Measurements from ENCODE around the gene ARHGAP44. TPM values are rescaled to one million over a fixed set of nuclear protein-coding genes. Genes with fewer than 3 reads are reported as not detected.
A peak's percentile ranks its signal among the peaks of the same experiment; 100 is the strongest.

Gene ARHGAP44
- total RNA-seq, 2 experiments from 2014 or later: 13.7 to 19.9 TPM

DNA sequence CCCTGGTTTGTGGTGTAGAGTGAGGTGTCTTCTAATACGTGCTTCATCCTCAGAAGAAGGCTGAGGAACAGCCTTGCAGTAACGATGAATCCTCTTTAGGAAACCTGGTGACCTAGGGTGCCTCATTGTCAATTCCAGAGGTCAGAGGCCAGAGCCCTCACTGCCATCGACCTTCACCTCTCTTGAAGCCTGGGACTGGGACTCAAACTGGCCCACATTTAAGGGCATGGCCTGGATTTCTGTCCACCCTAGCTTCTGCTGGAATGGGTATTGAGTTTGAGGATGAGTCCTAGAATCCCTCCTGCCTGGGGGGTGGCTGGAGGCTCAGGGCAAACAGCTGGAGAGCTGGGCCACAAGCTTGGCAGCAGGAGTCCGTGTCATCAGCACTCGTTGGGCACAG, 189.9 kb downstream of the ARHGAP44 start:
- BruUV-seq (replicated peaks): no TSS peak
- Histone ChIP-seq H3K9me2 (ENCODE audit: insufficient read depth, low read length) (no peaks in the 10 kb centered on the region), H2AFZ (ENCODE audit: low read length) (no peak overlapping the region), H3K4me1 (ENCODE audit: insufficient read depth, low read length, poor library complexity, severe bottlenecking) (peaks cover 8% of the 10 kb centered on the region), H4K20me1 (ENCODE audit: insufficient read depth, low read length) (no peaks in the 10 kb centered on the region), H3K4me3 (ENCODE audit: low read depth, low read length, poor library complexity, severe bottlenecking) (no peak overlapping the region), H3K36me3 (ENCODE audit: insufficient read depth, low read length) (0 out of 2 replicates have a peak, but pooled peaks cover 4% of the 10 kb centered on the region), H3K9me3 (ENCODE audit: low read length) (no peaks in the 10 kb centered on the region), H3K27ac (ENCODE audit: low read depth, low read length, poor library complexity, severe bottlenecking) (no peak overlapping the region), H3K79me2 (ENCODE audit: insufficient read depth, low read depth, low read length) (no peaks in the 10 kb centered on the region), H3K4me2 (ENCODE audit: low read length) (no peak overlapping the region)
- no peak for TF ChIP-seq EZH2phosphoT487 (IDR thresholded peaks at IDR 0.05; ENCODE audit: borderline replicate concordance, low read depth, low read length)
- TF ChIP-seq, protein P1, sequence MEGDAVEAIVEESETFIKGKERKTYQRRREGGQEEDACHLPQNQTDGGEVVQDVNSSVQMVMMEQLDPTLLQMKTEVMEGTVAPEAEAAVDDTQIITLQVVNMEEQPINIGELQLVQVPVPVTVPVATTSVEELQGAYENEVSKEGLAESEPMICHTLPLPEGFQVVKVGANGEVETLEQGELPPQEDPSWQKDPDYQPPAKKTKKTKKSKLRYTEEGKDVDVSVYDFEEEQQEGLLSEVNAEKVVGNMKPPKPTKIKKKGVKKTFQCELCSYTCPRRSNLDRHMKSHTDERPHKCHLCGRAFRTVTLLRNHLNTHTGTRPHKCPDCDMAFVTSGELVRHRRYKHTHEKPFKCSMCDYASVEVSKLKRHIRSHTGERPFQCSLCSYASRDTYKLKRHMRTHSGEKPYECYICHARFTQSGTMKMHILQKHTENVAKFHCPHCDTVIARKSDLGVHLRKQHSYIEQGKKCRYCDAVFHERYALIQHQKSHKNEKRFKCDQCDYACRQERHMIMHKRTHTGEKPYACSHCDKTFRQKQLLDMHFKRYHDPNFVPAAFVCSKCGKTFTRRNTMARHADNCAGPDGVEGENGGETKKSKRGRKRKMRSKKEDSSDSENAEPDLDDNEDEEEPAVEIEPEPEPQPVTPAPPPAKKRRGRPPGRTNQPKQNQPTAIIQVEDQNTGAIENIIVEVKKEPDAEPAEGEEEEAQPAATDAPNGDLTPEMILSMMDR (conservative IDR thresholded peaks at IDR 0.05; ENCODE audit: low read length): no peak
- ChIA-PET CTCF (ENCODE audit: unreplicated experiment) (no interaction called here), POLR2A (no interaction called here)
- no peak for DNase-seq (ENCODE audit: low spot score)
- intact Hi-C loops (cut with micrococcal nuclease; ENCODE audit: unreplicated experiment): no loop called here

DNA sequence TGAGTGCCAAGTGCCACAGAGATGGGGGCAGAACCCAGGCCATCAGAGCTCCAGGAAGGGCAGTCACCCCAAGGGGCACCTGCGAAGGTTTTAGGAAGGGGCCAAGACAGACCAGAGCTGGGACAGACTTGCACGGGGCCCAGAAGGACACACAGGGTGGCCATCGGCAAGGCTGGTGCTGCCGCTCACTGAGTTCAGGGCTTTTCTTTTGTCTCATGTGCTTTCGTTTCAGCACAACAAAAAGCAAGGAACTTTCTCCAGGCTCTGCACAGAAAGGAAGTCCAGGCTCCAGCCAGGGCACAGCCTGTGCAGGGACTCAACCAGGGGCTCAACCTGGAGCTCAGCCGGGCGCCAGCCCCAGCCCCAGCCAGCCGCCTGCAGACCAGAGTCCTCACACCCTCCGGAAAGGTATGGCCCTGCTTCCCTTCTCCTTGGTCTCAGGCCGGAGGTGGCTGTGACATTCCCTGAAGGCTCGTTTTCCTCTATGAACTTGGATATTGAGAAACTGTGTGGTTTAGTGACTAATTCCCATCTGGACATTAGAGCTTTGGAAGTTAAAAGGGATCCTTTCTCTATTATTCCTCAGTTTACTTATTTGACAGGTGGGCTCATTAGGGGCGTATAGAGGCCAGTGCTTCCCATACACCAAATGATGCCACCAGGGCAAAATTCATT, 190.7 kb downstream of the ARHGAP44 start:
- Histone ChIP-seq H3K9me3 (ENCODE audit: low read length) (no peaks in the 10 kb centered on the region), H2AFZ (ENCODE audit: low read length) (no peak overlapping the region), H3K4me1 (ENCODE audit: insufficient read depth, low read length, poor library complexity, severe bottlenecking) (peaks cover 8% of the 10 kb centered on the region), H3K4me2 (ENCODE audit: low read length) (no peak overlapping the region), H3K9me2 (ENCODE audit: insufficient read depth, low read length) (no peaks in the 10 kb centered on the region), H3K79me2 (ENCODE audit: insufficient read depth, low read depth, low read length) (no peaks in the 10 kb centered on the region), H4K20me1 (ENCODE audit: insufficient read depth, low read length) (no peaks in the 10 kb centered on the region), H3K36me3 (ENCODE audit: insufficient read depth, low read length) (0 out of 2 replicates have a peak, but pooled peaks cover 4% of the 10 kb centered on the region), H3K4me3 (ENCODE audit: low read depth, low read length, poor library complexity, severe bottlenecking) (no peak overlapping the region), H3K27ac (ENCODE audit: low read depth, low read length, poor library complexity, severe bottlenecking) (no peak overlapping the region)
- ChIA-PET CTCF (ENCODE audit: unreplicated experiment) (no interaction called here), POLR2A (interaction anchor here (0.6 kb wide), 1 partner anchor 884 kb away, joined by 4 read pairs; no protein-coding TSS in a partner anchor)
- no peak for TF ChIP-seq EZH2phosphoT487 (IDR thresholded peaks at IDR 0.05; ENCODE audit: borderline replicate concordance, low read depth, low read length)
- TF ChIP-seq, protein P1 (conservative IDR thresholded peaks at IDR 0.05; ENCODE audit: low read length): no peak
- no TSS peak for BruUV-seq (replicated peaks)
- intact Hi-C loops (cut with micrococcal nuclease; ENCODE audit: unreplicated experiment): no loop called here
- no peak for DNase-seq (ENCODE audit: low spot score)

DNA sequence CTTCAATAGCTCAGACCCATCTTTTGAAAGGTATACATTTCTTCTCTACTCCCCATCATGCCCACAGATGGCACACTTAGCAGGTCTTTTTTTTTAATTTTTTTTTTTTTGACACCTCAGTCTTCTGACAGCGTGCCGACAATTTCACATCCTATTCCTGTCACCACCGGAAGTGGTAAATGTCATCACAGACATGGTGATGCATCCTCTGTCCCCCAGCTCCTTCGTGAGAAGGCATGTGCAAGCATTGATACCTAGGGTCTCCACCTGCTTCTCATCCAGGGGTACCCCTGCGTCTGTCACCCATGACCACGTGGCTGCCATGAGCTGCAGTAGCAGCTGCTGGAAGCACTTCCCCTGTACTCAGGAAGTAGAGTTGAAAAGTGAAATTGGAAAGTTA, 192.9 kb downstream of the ARHGAP44 start:
- TF ChIP-seq, protein P1 (conservative IDR thresholded peaks at IDR 0.05; ENCODE audit: low read length): no peak
- no peak for TF ChIP-seq EZH2phosphoT487 (IDR thresholded peaks at IDR 0.05; ENCODE audit: borderline replicate concordance, low read depth, low read length)
- CTCF ChIA-PET (ENCODE audit: unreplicated experiment): no interaction called here
- no TSS peak for BruUV-seq (replicated peaks)

More for the DNA sequence above, 192.9 kb downstream of the ARHGAP44 start:
- Histone ChIP-seq H3K9me2 (ENCODE audit: insufficient read depth, low read length) (no peaks in the 10 kb centered on the region), H3K4me2 (ENCODE audit: low read length) (peak overlapping the region; percentile 9; the same call in 1 of the 2 replicates), H2AFZ (ENCODE audit: low read length) (no peak overlapping the region), H4K20me1 (ENCODE audit: insufficient read depth, low read length) (no peaks in the 10 kb centered on the region), H3K79me2 (ENCODE audit: insufficient read depth, low read depth, low read length) (no peaks in the 10 kb centered on the region), H3K36me3 (ENCODE audit: insufficient read depth, low read length) (0 out of 2 replicates have a peak, but pooled peaks cover 4% of the 10 kb centered on the region), H3K4me1 (ENCODE audit: insufficient read depth, low read length, poor library complexity, severe bottlenecking) (peaks cover 8% of the 10 kb centered on the region), H3K27ac (ENCODE audit: low read depth, low read length, poor library complexity, severe bottlenecking) (no peak overlapping the region), H3K4me3 (ENCODE audit: low read depth, low read length, poor library complexity, severe bottlenecking) (no peak overlapping the region), H3K9me3 (ENCODE audit: low read length) (no peaks in the 10 kb centered on the region)
- intact Hi-C loops (cut with micrococcal nuclease; ENCODE audit: unreplicated experiment): no loop called here
- POLR2A ChIA-PET: interaction anchor here (0.5 kb wide), 1 partner anchor 234 kb away, joined by 7 read pairs; no protein-coding TSS in a partner anchor
- peak; percentile 31 for DNase-seq (ENCODE audit: low spot score)

Measured in OCI-LY7 (cell line).